ENCODE measurements around the gene OST4. TPM values are rescaled to one million over a fixed set of nuclear protein-coding genes. Genes with fewer than 3 reads are reported as not detected.

The OST4 gene
- total and polyA plus RNA-seq, 4 donors: 219 to 750 (median 396) TPM

GRCh38 chr2:27095745-27096651 is 24.5 kb upstream of the OST4 start:
- no peaks in the 10 kb centered on the region for H3K4me1 ChIP-seq (ENCODE audit: control insufficient read depth in 1 of 2, insufficient read depth in 2 of 2, low read length in 2 of 2)
- H3K27ac ChIP-seq (ENCODE audit: low read depth in 1 of 2, low read length in 2 of 2): no peak overlapping the region
- 23% methylated on average over 18 of the region's 18 CpGs for WGBS, 2 donors
- intact Hi-C loops (cut with DNase I): loop anchor here (5.0 to 10.0 kb wide), 2 partner anchors 96 to 99 kb away; no protein-coding TSS in a partner anchor
- ATAC-seq (ENCODE audit: low FRiP score): peak; percentile 72
- peak; percentile 75 to 83 for DNase-seq
- H3K27me3 ChIP-seq (ENCODE audit: control insufficient read depth in 1 of 2, insufficient read depth in 2 of 2, low read length in 1 of 2): no peaks in the 10 kb centered on the region
- H3K36me3 ChIP-seq (ENCODE audit: control insufficient read depth in 1 of 2, insufficient read depth in 2 of 2, low read length in 1 of 2): no peaks in the 10 kb centered on the region
- H3K9me3 ChIP-seq (ENCODE audit: control insufficient read depth, low read length): no peaks in the 10 kb centered on the region
- no peak overlapping the region for H3K4me3 ChIP-seq (ENCODE audit: low read length in 2 of 2)

GRCh38 chr2:27095427-27095744 is 23.9 kb upstream of the OST4 start:
- Histone ChIP-seq H3K4me3 (ENCODE audit: low read length in 2 of 2) (no peak overlapping the region), H3K27me3 (ENCODE audit: control insufficient read depth in 1 of 2, insufficient read depth in 2 of 2, low read length in 1 of 2) (no peaks in the 10 kb centered on the region), H3K36me3 (ENCODE audit: control insufficient read depth in 1 of 2, insufficient read depth in 2 of 2, low read length in 1 of 2) (no peaks in the 10 kb centered on the region), H3K9me3 (ENCODE audit: control insufficient read depth, low read length) (no peaks in the 10 kb centered on the region), H3K27ac (ENCODE audit: low read depth in 1 of 2, low read length in 2 of 2) (no peak overlapping the region), H3K4me1 (ENCODE audit: control insufficient read depth in 1 of 2, insufficient read depth in 2 of 2, low read length in 2 of 2) (no peaks in the 10 kb centered on the region)
- intact Hi-C loops (cut with DNase I): loop anchor here (5.0 to 10.0 kb wide), 2 partner anchors 97 to 99 kb away; no protein-coding TSS in a partner anchor
- DNase-seq: no peak
- ATAC-seq (ENCODE audit: low FRiP score): no peak
- 82 to 93% methylated on average over 2 of the region's 2 CpGs for WGBS, 2 donors

- ATAC-seq (ENCODE audit: low FRiP score): no peak
- intact Hi-C loops (cut with DNase I): loop anchor here in 1 of 2 donors (10.0 kb wide), 1 partner anchor 100 kb away; no protein-coding TSS in a partner anchor
- Histone ChIP-seq H3K36me3 (ENCODE audit: control insufficient read depth in 1 of 2, insufficient read depth in 2 of 2, low read length in 1 of 2) (no peaks in the 10 kb centered on the region), H3K27me3 (ENCODE audit: control insufficient read depth in 1 of 2, insufficient read depth in 2 of 2, low read length in 1 of 2) (no peaks in the 10 kb centered on the region), H3K27ac (ENCODE audit: low read depth in 1 of 2, low read length in 2 of 2) (no peak overlapping the region), H3K9me3 (ENCODE audit: control insufficient read depth, low read length) (no peaks in the 10 kb centered on the region), H3K4me1 (ENCODE audit: control insufficient read depth in 1 of 2, insufficient read depth in 2 of 2, low read length in 2 of 2) (no peaks in the 10 kb centered on the region), H3K4me3 (ENCODE audit: low read length in 2 of 2) (no peak overlapping the region)
- 93% methylated on average over 24 of the region's 24 CpGs for WGBS, 2 donors
- DNase-seq: peak in 1 of 2 donors; percentile 41
Measured at GRCh38 chr2:27094353-27094984, 23.0 kb upstream of the OST4 start.

- no peak for ATAC-seq (ENCODE audit: low FRiP score)
- no peaks in the 10 kb centered on the region for H3K27me3 ChIP-seq (ENCODE audit: control insufficient read depth in 1 of 2, insufficient read depth in 2 of 2, low read length in 1 of 2)
- DNase-seq: peak in 1 of 2 donors; percentile 59
- 89 to 92% methylated on average over 6 of the region's 6 CpGs for WGBS, 2 donors
- H3K4me3 ChIP-seq (ENCODE audit: low read length in 2 of 2): no peak overlapping the region
- no peaks in the 10 kb centered on the region for H3K9me3 ChIP-seq (ENCODE audit: control insufficient read depth, low read length)
- no peaks in the 10 kb centered on the region for H3K4me1 ChIP-seq (ENCODE audit: control insufficient read depth in 1 of 2, insufficient read depth in 2 of 2, low read length in 2 of 2)
- no peaks in the 10 kb centered on the region for H3K36me3 ChIP-seq (ENCODE audit: control insufficient read depth in 1 of 2, insufficient read depth in 2 of 2, low read length in 1 of 2)
- intact Hi-C loops (cut with DNase I): loop anchor here in 1 of 2 donors (10.0 kb wide), 1 partner anchor 101 kb away; no protein-coding TSS in a partner anchor
- no peak overlapping the region for H3K27ac ChIP-seq (ENCODE audit: low read depth in 1 of 2, low read length in 2 of 2)
Measured at GRCh38 chr2:27093430-27094352, 22.2 kb upstream of the OST4 start.

GRCh38 chr2:27092696-27093429 is 21.4 kb upstream of the OST4 start:
- WGBS, 2 donors: 75 to 84% methylated on average over 9 to 10 of the region's 10 CpGs
- H3K27me3 ChIP-seq (ENCODE audit: control insufficient read depth in 1 of 2, insufficient read depth in 2 of 2, low read length in 1 of 2): no peaks in the 10 kb centered on the region
- intact Hi-C loops (cut with DNase I): loop anchor here in 1 of 2 donors (10.0 kb wide), 1 partner anchor 102 kb away; no protein-coding TSS in a partner anchor
- no peaks in the 10 kb centered on the region for H3K4me1 ChIP-seq (ENCODE audit: control insufficient read depth in 1 of 2, insufficient read depth in 2 of 2, low read length in 2 of 2)
- no peak overlapping the region for H3K27ac ChIP-seq (ENCODE audit: low read depth in 1 of 2, low read length in 2 of 2)
- no peak overlapping the region for H3K4me3 ChIP-seq (ENCODE audit: low read length in 2 of 2)
- peak in 1 of 2 donors; percentile 58 for DNase-seq
- no peaks in the 10 kb centered on the region for H3K36me3 ChIP-seq (ENCODE audit: control insufficient read depth in 1 of 2, insufficient read depth in 2 of 2, low read length in 1 of 2)
- no peaks in the 10 kb centered on the region for H3K9me3 ChIP-seq (ENCODE audit: control insufficient read depth, low read length)
- no peak for ATAC-seq (ENCODE audit: low FRiP score)

- DNase-seq (peak in 1 of 2 donors; percentile 62), ATAC-seq (ENCODE audit: low FRiP score) (no peak)
- Histone ChIP-seq H3K4me3 (ENCODE audit: low read length in 2 of 2) (no peak overlapping the region), H3K9me3 (ENCODE audit: control insufficient read depth, low read length) (no peaks in the 10 kb centered on the region), H3K36me3 (ENCODE audit: control insufficient read depth in 1 of 2, insufficient read depth in 2 of 2, low read length in 1 of 2) (no peaks in the 10 kb centered on the region), H3K27ac (ENCODE audit: low read depth in 1 of 2, low read length in 2 of 2) (no peak overlapping the region), H3K4me1 (ENCODE audit: control insufficient read depth in 1 of 2, insufficient read depth in 2 of 2, low read length in 2 of 2) (no peaks in the 10 kb centered on the region), H3K27me3 (ENCODE audit: control insufficient read depth in 1 of 2, insufficient read depth in 2 of 2, low read length in 1 of 2) (no peaks in the 10 kb centered on the region)
- intact Hi-C loops (cut with DNase I): loop anchor here in 1 of 2 donors (10.0 kb wide), 1 partner anchor 103 kb away; no protein-coding TSS in a partner anchor
- WGBS, 2 donors: 81 to 83% methylated on average over 25 of the region's 25 CpGs
Measured at GRCh38 chr2:27091746-27092695, 20.6 kb upstream of the OST4 start.

Data from aorta (tissue), 5 donors.